ENCODE measurements around the gene CLIP3.
A peak's percentile ranks its signal among the peaks of the same experiment; 100 is the strongest.

DNA sequence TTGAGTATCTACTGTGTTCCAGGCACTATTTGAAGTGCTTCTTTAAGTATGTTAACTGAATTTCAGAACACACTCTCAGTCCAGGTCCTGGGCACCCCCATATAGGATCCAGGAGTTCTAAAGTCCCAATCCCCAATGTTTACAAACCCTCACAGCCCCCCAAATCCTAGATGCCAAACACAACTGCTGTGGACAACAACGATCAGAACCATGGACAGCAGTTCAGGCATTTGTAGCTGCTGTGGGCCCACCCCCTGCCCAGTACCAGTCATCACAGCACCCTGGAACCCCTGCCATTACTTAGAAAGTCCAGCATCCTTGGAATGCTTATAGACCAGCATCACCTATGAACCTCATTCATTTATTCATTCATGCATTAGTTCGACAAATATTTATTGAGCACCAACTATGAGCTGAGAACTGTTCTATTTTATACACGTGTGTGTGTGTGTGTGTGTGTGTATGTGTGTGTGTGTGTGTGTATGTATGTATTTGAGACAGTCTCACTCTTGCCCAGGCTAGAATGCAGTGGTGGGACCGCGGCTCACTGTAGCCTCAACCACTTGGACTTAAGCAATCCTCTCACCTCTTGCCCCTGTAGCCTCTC is 57.0 kb downstream of the CLIP3 start:
- peak; percentile 97 for TF ChIP-seq REST (IDR thresholded peaks at IDR 0.05)
- no peak for TF ChIP-seq FOSL2 (IDR thresholded peaks at IDR 0.05)
- TF ChIP-seq FOSL2 (CRISPR knock-in tag; IDR thresholded peaks at IDR 0.05): no peak
- TF ChIP-seq, protein P1, sequence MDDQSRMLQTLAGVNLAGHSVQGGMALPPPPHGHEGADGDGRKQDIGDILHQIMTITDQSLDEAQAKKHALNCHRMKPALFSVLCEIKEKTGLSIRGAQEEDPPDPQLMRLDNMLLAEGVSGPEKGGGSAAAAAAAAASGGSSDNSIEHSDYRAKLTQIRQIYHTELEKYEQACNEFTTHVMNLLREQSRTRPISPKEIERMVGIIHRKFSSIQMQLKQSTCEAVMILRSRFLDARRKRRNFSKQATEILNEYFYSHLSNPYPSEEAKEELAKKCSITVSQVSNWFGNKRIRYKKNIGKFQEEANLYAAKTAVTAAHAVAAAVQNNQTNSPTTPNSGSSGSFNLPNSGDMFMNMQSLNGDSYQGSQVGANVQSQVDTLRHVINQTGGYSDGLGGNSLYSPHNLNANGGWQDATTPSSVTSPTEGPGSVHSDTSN (IDR thresholded peaks at IDR 0.05): no peak
